ENCODE data around the gene RIMS3. TPM values are rescaled to one million over a fixed set of nuclear protein-coding genes. Genes with fewer than 3 reads are reported as not detected.
"Not testable (repeated sequence)": the region's sequence is repeated elsewhere in the genome, so short reads cannot be mapped to it uniquely, and the experiment has no call there.

Gene RIMS3
- total and polyA plus RNA-seq, 7 donors: 1.2 to 13.7 (median 6.1) TPM

DNA sequence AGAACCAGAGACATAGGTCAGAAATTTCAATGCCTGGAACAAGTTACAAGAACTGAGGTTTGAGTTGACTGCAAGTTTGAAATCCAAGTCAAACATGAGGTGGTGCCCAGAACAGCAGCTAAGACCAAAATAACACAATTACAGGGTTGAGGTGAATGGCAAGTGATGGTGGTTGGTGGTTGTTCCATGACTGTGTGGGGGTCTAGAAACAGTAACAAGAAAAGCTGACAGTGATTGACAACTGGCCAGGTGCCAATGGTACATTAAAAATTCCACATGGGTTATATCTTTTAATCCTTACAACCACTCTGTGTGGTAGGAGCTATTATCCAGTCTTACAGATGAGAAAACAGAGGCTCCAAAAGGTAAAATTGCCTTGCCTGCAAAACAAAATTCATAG lies 32.0 kb downstream of the RIMS3 start:
- Histone ChIP-seq H3K27ac (peak overlapping the region in 1 of 4 donors; percentile 13), H3K4me3 (no peak overlapping the region), H3K9me3 (no peaks in the 10 kb centered on the region), H3K4me1 (peaks cover 0 to 16% (median 11%) of the 10 kb centered on the region in 4 donors), H3K27me3 (no peaks in the 10 kb centered on the region), H3K36me3 (no peaks in the 10 kb centered on the region)
- TF ChIP-seq POLR2A (IDR thresholded peaks at IDR 0.05): no peak
- TF ChIP-seq EP300 (IDR thresholded peaks at IDR 0.05): no peak
- intact Hi-C loops (cut with DNase I): loop anchor here (5.0 kb wide), 1 partner anchor 34 kb away; the partner anchor contains the start of gene RIMS3
- no peak for DNase-seq

DNA sequence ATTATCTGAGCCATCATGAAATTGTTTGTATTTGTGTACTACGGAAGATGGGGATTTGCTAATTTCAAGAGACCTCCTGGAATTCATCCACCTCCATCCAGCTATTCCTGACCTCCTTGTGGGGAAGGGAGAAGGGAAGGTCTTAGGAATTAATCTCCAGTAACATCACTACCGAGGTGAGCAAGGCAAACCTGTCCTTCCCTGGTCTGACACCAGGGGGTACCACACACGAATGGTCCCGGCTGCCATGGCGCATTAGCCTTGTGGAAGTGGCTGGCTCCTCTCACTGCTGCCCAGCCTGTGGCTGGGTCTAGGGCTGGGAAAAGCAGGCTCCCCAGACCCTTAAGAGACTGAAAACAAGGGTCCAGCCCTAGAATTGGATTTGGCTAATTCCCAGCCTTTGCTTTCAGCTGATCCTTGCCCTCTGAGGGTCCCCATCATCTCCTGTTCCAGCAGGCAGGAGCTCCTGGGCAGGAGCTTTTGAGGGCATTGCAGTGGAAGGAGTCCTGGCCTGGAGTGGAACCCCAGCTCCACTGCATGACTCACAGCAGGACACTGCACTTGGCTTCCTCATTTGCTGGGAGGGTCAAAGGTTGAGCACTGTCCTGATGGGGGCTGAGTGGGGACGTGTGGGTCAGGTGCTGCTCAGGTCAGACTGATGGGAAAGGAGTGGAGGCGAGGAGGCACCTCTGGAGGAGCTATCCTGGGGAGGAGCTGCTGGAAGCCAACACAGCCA lies 34.8 kb downstream of the RIMS3 start:
- DNase-seq: no peak
- Histone ChIP-seq H3K9me3 (no peaks in the 10 kb centered on the region), H3K27me3 (no peaks in the 10 kb centered on the region), H3K4me3 (no peak overlapping the region), H3K27ac (no peak overlapping the region), H3K4me1 (peaks cover 0 to 17% (median 11%) of the 10 kb centered on the region in 4 donors), H3K36me3 (no peaks in the 10 kb centered on the region)
- TF ChIP-seq EP300 (IDR thresholded peaks at IDR 0.05): no peak
- TF ChIP-seq, protein P1, sequence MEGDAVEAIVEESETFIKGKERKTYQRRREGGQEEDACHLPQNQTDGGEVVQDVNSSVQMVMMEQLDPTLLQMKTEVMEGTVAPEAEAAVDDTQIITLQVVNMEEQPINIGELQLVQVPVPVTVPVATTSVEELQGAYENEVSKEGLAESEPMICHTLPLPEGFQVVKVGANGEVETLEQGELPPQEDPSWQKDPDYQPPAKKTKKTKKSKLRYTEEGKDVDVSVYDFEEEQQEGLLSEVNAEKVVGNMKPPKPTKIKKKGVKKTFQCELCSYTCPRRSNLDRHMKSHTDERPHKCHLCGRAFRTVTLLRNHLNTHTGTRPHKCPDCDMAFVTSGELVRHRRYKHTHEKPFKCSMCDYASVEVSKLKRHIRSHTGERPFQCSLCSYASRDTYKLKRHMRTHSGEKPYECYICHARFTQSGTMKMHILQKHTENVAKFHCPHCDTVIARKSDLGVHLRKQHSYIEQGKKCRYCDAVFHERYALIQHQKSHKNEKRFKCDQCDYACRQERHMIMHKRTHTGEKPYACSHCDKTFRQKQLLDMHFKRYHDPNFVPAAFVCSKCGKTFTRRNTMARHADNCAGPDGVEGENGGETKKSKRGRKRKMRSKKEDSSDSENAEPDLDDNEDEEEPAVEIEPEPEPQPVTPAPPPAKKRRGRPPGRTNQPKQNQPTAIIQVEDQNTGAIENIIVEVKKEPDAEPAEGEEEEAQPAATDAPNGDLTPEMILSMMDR (IDR thresholded peaks at IDR 0.05): peak in 2 of 4 experiments; percentile 13 to 19
- 78 to 79% methylated on average over 7 of the region's 7 CpGs for WGBS, 2 donors
- intact Hi-C loops (cut with DNase I): loop anchor here (5.0 kb wide), 1 partner anchor 37 kb away; the partner anchor contains the start of gene RIMS3

DNA sequence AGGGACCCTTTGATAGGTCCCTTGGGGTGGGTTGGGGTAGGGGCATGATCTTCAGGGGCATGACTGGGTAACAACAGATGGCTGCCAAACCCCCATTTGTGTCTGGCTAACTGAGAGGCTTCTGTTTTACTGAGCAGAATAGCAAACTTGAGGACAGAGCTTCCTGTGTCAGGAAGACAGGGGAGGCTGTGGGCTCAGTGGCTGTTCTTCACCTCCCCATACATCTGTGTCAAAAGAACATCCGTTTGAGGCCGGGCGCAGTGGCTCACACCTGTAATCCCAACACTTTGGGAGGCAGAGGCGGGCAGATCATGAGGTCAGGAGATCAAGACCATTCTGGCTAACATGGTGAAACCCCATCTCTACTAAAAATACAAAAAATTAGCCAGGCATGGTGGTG lies 35.9 kb downstream of the RIMS3 start:
- H3K36me3 ChIP-seq; H3K4me3 ChIP-seq; H3K27me3 ChIP-seq; DNase-seq; H3K27ac ChIP-seq; intact Hi-C loops (cut with DNase I); H3K9me3 ChIP-seq: not testable (repeated sequence)
- WGBS, 2 donors: 48 to 86% methylated on average over 4 of the region's 4 CpGs
- peaks cover 0 to 23% (median 11%) of the 10 kb centered on the region in 4 donors for H3K4me1 ChIP-seq

DNA sequence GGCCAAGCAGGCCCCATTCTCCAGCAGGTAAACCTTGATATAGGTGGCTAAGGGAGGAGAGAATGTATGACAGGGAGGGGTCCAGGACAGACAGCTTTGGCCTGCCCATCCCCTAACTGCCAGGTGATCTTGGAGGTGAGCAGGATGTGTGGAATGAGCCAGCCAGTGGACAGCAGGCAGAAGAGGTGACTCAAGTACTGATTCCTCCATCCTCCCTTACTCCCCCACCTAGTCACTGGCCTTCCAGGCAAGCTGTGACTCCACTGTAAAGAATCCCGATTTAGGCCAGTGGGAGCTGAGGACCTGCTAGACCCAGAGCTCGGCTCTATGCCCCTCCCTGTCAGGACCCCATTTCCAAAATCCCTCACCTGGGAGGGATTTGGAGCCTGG lies 36.6 kb downstream of the RIMS3 start:
- no peaks in the 10 kb centered on the region for H3K27me3 ChIP-seq
- no peaks in the 10 kb centered on the region for H3K9me3 ChIP-seq
- intact Hi-C loops (cut with DNase I): no loop called here
- H3K4me1 ChIP-seq: peaks cover 0 to 17% (median 5%) of the 10 kb centered on the region in 4 donors
- H3K27ac ChIP-seq: no peak overlapping the region
- H3K36me3 ChIP-seq: no peaks in the 10 kb centered on the region
- WGBS, 2 donors: 52 to 84% methylated on average over 2 of the region's 2 CpGs
- no peak for TF ChIP-seq POLR2AphosphoS5 (IDR thresholded peaks at IDR 0.05)
- no peak for TF ChIP-seq POLR2A (IDR thresholded peaks at IDR 0.05)
- TF ChIP-seq, protein P1 (IDR thresholded peaks at IDR 0.05): no peak
- TF ChIP-seq EP300 (IDR thresholded peaks at IDR 0.05): no peak
- no peak for DNase-seq
- H3K4me3 ChIP-seq: no peak overlapping the region

DNA sequence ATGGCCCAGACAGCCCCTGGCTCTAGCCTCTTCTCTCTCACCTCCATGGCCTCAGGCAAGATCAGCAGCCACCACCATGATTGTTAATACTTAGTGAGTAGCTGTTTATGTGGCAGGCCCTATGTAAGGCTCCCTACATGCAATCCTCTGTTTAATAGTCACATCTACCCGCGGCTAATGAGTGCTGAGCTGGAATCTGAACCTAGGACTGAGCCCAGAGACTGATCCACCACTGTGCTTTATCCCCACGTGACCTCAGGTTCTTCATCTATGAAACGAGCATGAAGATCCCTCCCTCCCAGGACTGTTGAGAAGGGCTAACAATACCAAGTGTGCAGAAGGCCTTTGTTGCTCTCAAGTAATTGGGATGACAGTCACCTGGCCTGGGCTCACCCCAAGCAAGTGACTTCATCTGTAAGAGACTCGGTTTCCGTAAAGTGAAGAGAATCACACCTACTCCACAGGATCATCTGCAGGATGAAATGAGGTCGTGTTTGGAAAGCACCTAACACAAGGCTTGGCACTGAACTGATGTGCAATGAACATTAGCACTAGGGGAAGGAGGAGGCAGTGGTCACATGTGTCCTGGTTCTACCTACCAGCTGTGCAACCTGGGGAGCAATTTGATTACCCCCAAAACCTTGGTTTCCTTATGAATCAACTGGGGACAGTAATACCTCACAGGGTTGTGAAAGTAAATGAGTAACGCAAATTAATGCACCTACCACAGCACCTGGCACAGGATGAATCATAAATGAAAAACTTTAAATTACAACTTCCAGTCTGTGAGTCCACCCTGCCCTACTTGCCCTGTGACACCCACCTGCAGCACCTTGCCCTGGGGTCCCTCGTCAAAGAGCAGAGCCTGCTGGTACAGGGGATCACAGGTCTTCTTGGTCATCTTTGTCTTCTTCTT lies 37.2 kb downstream of the RIMS3 start:
- no peak overlapping the region for H3K27ac ChIP-seq
- TF ChIP-seq POLR2AphosphoS5 (IDR thresholded peaks at IDR 0.05) (no peak), EP300 (IDR thresholded peaks at IDR 0.05) (no peak), POLR2A (IDR thresholded peaks at IDR 0.05) (no peak)
- TF ChIP-seq, protein P1 (IDR thresholded peaks at IDR 0.05): no peak
- peaks cover 0 to 10% (median 0%) of the 10 kb centered on the region in 4 donors for H3K4me1 ChIP-seq
- intact Hi-C loops (cut with DNase I): no loop called here
- H3K4me3 ChIP-seq: no peak overlapping the region
- no peak for DNase-seq
- H3K36me3 ChIP-seq: no peaks in the 10 kb centered on the region
- no peaks in the 10 kb centered on the region for H3K9me3 ChIP-seq
- WGBS, 2 donors: 19 to 57% methylated on average over 9 of the region's 9 CpGs
- H3K27me3 ChIP-seq: no peaks in the 10 kb centered on the region

All from sigmoid colon (tissue), 7 donors.